ENCODE measurements around the gene BMP8A. TPM values are rescaled to one million over a fixed set of nuclear protein-coding genes. Genes with fewer than 3 reads are reported as not detected.
"Not testable (repeated sequence)": the region's sequence is repeated elsewhere in the genome, so short reads cannot be mapped to it uniquely, and the experiment has no call there.

Gene BMP8A
- total and polyA plus RNA-seq, 8 donors: 0.37 to 0.82 (median 0.64) TPM

GRCh38 chr1:39500862-39501389, 9.5 kb downstream of the BMP8A start:
- Histone ChIP-seq H3K9me3 (no peaks in the 10 kb centered on the region), H3K27ac (no peak overlapping the region), H3K4me1 (no peaks in the 10 kb centered on the region), H3K36me3 (no peaks in the 10 kb centered on the region), H3K27me3 (no peaks in the 10 kb centered on the region), H3K4me3 (no peak overlapping the region)
- ATAC-seq (no peak), DNase-seq (no peak)
- intact Hi-C loops (cut with DNase I): no loop called here
- TF ChIP-seq CTCF (IDR thresholded peaks at IDR 0.05): no peak

- no peak overlapping the region for H3K4me3 ChIP-seq
- no peak for TF ChIP-seq CTCF (IDR thresholded peaks at IDR 0.05)
- H3K4me1 ChIP-seq: no peaks in the 10 kb centered on the region
- H3K9me3 ChIP-seq: no peaks in the 10 kb centered on the region
- ATAC-seq (no peak), DNase-seq (no peak)
- no peaks in the 10 kb centered on the region for H3K36me3 ChIP-seq
- intact Hi-C loops (cut with DNase I): no loop called here
- H3K27me3 ChIP-seq: no peaks in the 10 kb centered on the region
- no peak overlapping the region for H3K27ac ChIP-seq
These were observed 10.2 kb downstream of the BMP8A start for GRCh38 chr1:39501666-39502065.

GRCh38 chr1:39504436-39504835, 13.0 kb downstream of the BMP8A start:
- DNase-seq; ATAC-seq; H3K27me3 ChIP-seq; H3K27ac ChIP-seq; H3K9me3 ChIP-seq; H3K4me1 ChIP-seq; H3K36me3 ChIP-seq; intact Hi-C loops (cut with DNase I); H3K4me3 ChIP-seq: not testable (repeated sequence)

- Histone ChIP-seq H3K4me1 (peaks cover 0 to 9% of the 10 kb centered on the region in 2 donors), H3K27me3 (peaks cover 0 to 10% of the 10 kb centered on the region in 2 donors), H3K9me3 (no peaks in the 10 kb centered on the region), H3K4me3 (no peak overlapping the region), H3K27ac (no peak overlapping the region), H3K36me3 (no peaks in the 10 kb centered on the region)
- ATAC-seq: no peak
- intact Hi-C loops (cut with DNase I): no loop called here
- TF ChIP-seq CTCF (IDR thresholded peaks at IDR 0.05): no peak
- no peak for DNase-seq
These were observed 13.9 kb downstream of the BMP8A start for GRCh38 chr1:39505289-39505688.

GRCh38 chr1:39507230-39507928, 15.9 kb downstream of the BMP8A start:
- TF ChIP-seq CTCF (IDR thresholded peaks at IDR 0.05): no peak
- intact Hi-C loops (cut with DNase I): no loop called here

More at GRCh38 chr1:39507230-39507928, 15.9 kb downstream of the BMP8A start:
- no peak for ATAC-seq
- peaks cover 0 to 10% of the 10 kb centered on the region in 2 donors for H3K27me3 ChIP-seq
- no peaks in the 10 kb centered on the region for H3K9me3 ChIP-seq
- H3K27ac ChIP-seq: no peak overlapping the region
- H3K4me3 ChIP-seq: no peak overlapping the region
- peaks cover 0 to 9% of the 10 kb centered on the region in 2 donors for H3K4me1 ChIP-seq
- H3K36me3 ChIP-seq: no peaks in the 10 kb centered on the region
- no peak for DNase-seq
